GM21576 (cell line): ENCODE measurements around the gene PSTPIP1.

Experiments used
- ATAC-seq: cut with Tn5 transposase; IDR thresholded peaks from one replicate; pipeline ENCODE4 v1.9.1; 2021; ENCODE audit warnings: mild to moderate bottlenecking, moderate library complexity; ENCODE audit not compliant: unreplicated experiment

PSTPIP1 gene

GRCh38 chr15:76998663-76999285 lies 3.8 kb downstream of the PSTPIP1 start:
- no peak for ATAC-seq

- no peak for ATAC-seq
These were observed 5.1 kb downstream of the PSTPIP1 start for GRCh38 chr15:76999996-77000395.

- ATAC-seq, result no peak
These were observed 6.4 kb downstream of the PSTPIP1 start for GRCh38 chr15:77001351-77001750.

- ATAC-seq, result no peak
These were observed 7.0 kb downstream of the PSTPIP1 start for GRCh38 chr15:77001966-77002365.

- no peak for ATAC-seq
These were observed 7.5 kb downstream of the PSTPIP1 start for GRCh38 chr15:77002436-77002835.

- ATAC-seq, result peak; percentile 75
These were observed 8.3 kb downstream of the PSTPIP1 start for GRCh38 chr15:77002954-77003912.

- ATAC-seq, result no peak
These were observed 9.3 kb downstream of the PSTPIP1 start for GRCh38 chr15:77004189-77004588.

GRCh38 chr15:77009176-77009575 lies 14.2 kb downstream of the PSTPIP1 start:
- no peak for ATAC-seq

- no peak for ATAC-seq
These were observed 14.9 kb downstream of the PSTPIP1 start for GRCh38 chr15:77009646-77010311.

- ATAC-seq, result no peak
These were observed 15.4 kb downstream of the PSTPIP1 start for GRCh38 chr15:77010312-77010686.

- ATAC-seq, result no peak
These were observed 15.9 kb downstream of the PSTPIP1 start for GRCh38 chr15:77010857-77011256.

- no peak for ATAC-seq
These were observed 17.3 kb downstream of the PSTPIP1 start for GRCh38 chr15:77012117-77012712.

- no peak for ATAC-seq
These were observed 17.9 kb downstream of the PSTPIP1 start for GRCh38 chr15:77012868-77013267.

- no peak for ATAC-seq
These were observed 18.8 kb downstream of the PSTPIP1 start for GRCh38 chr15:77013776-77014131.

- ATAC-seq, result no peak
These were observed 19.5 kb downstream of the PSTPIP1 start for GRCh38 chr15:77014132-77015081.

GRCh38 chr15:77015646-77016320 lies 20.9 kb downstream of the PSTPIP1 start:
- no peak for ATAC-seq

- ATAC-seq, result no peak
These were observed 21.4 kb downstream of the PSTPIP1 start for GRCh38 chr15:77016321-77016695.

GRCh38 chr15:77017091-77017660 lies 22.2 kb downstream of the PSTPIP1 start:
- ATAC-seq, result no peak
